ENCODE measurements around the gene CANX. TPM values are rescaled to one million over a fixed set of nuclear protein-coding genes. Genes with fewer than 3 reads are reported as not detected.

CANX gene
- total and polyA plus RNA-seq, 2 donors (not counting 3 experiments of a cell fraction or from before 2014, with no cell fraction given): 193 to 986 TPM

DNA sequence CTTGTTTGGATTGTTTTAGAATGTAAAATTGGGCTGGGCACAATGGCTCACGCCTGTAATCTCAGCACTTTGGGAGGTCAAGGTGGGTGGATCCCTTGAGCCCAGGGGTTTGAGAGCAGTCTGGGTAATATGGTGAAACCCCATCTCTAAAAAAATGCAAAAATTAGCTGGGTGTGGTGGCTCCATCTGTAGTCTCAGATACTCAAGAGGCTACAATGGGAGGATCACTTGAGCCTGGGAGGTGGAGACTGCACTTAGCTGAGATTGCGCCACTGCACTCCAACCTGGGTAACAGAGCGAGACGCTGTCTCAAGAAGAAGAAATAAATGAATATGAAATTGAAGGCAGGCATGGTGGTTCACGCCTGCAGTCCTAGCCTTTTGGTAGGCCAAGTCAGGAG lies 55.2 kb downstream of the CANX start:
- Histone ChIP-seq H3K27ac (ENCODE audit: insufficient read depth, low read depth, low read length) (no peak overlapping the region), H3K79me2 (ENCODE audit: control insufficient read depth, insufficient read depth, low read length) (peaks cover 64% of the 10 kb centered on the region), H3K27me3 (ENCODE audit: control insufficient read depth in 2 of 2, insufficient read depth in 2 of 2, low read length in 2 of 2) (no peaks in the 10 kb centered on the region), H3K4me2 (ENCODE audit: insufficient read depth, low read length) (no peak overlapping the region), H3K9ac (replicated peaks; ENCODE audit: extremely low read depth, insufficient read depth, low read length) (no peak overlapping the region), H3K9me3 (replicated peaks; ENCODE audit: control insufficient read depth, insufficient read depth, low read length) (no peaks in the 10 kb centered on the region), H2AFZ (ENCODE audit: low read depth, low read length) (no peak overlapping the region), H4K20me1 (replicated peaks; ENCODE audit: control insufficient read depth, extremely low read depth, insufficient read depth, low read length) (peaks cover under 1% of the 10 kb centered on the region), H3K36me3 (ENCODE audit: control insufficient read depth in 2 of 2, extremely low read depth in 1 of 2, insufficient read depth in 2 of 2, low read length in 2 of 2) (peaks cover 0 to 4% of the 10 kb centered on the region in 2 experiments), H3K4me3 (replicated peaks in 1 of 3; ENCODE audit: insufficient read depth in 1 of 3, low read depth in 1 of 3, low read length in 3 of 3) (no peak overlapping the region), H3K4me1 (ENCODE audit: control insufficient read depth, extremely low read depth, insufficient read depth, low read length) (no peaks in the 10 kb centered on the region), H3K9me1 (replicated peaks; ENCODE audit: control insufficient read depth, extremely low read depth, insufficient read depth, low read length) (no peaks in the 10 kb centered on the region)
- ChIA-PET POLR2A (interaction anchor here (0.7 kb wide), 1 partner anchor 8 kb away, joined by 5 read pairs; no protein-coding TSS in a partner anchor), CTCF (interaction anchor here (2.3 kb wide), 1 partner anchor 10 kb away, joined by 15 read pairs; no protein-coding TSS in a partner anchor)
- no peak for DNase-seq (ENCODE audit: low read depth, low spot score)
- FAIRE-seq: no peak
- TF ChIP-seq EZH2 (IDR thresholded peaks at IDR 0.05; ENCODE audit: borderline replicate concordance, low read depth, low read length, severe bottlenecking): no peak
- TF ChIP-seq GATA2 (IDR thresholded peaks at IDR 0.05; ENCODE audit: insufficient read depth, insufficient read length, low read depth, low read length): no peak
- no peak for TF ChIP-seq POLR2A (IDR thresholded peaks at IDR 0.05; ENCODE audit: low read depth, low read length)
- no peak for TF ChIP-seq FOS (IDR thresholded peaks at IDR 0.05; ENCODE audit: borderline replicate concordance, insufficient read depth, low read length)
- no peak for TF ChIP-seq JUN (IDR thresholded peaks at IDR 0.05; ENCODE audit: borderline replicate concordance, insufficient read depth, insufficient read length, low read depth)
- no peak for TF ChIP-seq POLR2AphosphoS5 (IDR thresholded peaks at IDR 0.05; ENCODE audit: insufficient read depth, low read depth, low read length)
- no peak for TF ChIP-seq MAX (IDR thresholded peaks at IDR 0.05; ENCODE audit: insufficient read depth, insufficient read length)
- TF ChIP-seq, protein P1, sequence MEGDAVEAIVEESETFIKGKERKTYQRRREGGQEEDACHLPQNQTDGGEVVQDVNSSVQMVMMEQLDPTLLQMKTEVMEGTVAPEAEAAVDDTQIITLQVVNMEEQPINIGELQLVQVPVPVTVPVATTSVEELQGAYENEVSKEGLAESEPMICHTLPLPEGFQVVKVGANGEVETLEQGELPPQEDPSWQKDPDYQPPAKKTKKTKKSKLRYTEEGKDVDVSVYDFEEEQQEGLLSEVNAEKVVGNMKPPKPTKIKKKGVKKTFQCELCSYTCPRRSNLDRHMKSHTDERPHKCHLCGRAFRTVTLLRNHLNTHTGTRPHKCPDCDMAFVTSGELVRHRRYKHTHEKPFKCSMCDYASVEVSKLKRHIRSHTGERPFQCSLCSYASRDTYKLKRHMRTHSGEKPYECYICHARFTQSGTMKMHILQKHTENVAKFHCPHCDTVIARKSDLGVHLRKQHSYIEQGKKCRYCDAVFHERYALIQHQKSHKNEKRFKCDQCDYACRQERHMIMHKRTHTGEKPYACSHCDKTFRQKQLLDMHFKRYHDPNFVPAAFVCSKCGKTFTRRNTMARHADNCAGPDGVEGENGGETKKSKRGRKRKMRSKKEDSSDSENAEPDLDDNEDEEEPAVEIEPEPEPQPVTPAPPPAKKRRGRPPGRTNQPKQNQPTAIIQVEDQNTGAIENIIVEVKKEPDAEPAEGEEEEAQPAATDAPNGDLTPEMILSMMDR (IDR thresholded peaks at IDR 0.05; ENCODE audit: extremely low read depth in 1 of 2, insufficient read depth in 1 of 2, low read depth in 1 of 2, low read length in 2 of 2): no peak
- no peak for TF ChIP-seq MYC (IDR thresholded peaks at IDR 0.05; ENCODE audit: low read depth, low read length)
- BruUV-seq (replicated peaks): no TSS peak
- intact Hi-C loops (cut with micrococcal nuclease): no loop called here
- dilution Hi-C loops (cut with MboI; ENCODE audit: extremely low pct_ligation_motif_present, low sequenced_read_pairs): no loop called here

All from endothelial cell of umbilical vein (primary cell).